ENCODE data around the gene FGFR1OP2. TPM values are rescaled to one million over a fixed set of nuclear protein-coding genes. Genes with fewer than 3 reads are reported as not detected.

The FGFR1OP2 gene
- 45.0 and 45.5 TPM in 2 replicates for total RNA-seq

DNA sequence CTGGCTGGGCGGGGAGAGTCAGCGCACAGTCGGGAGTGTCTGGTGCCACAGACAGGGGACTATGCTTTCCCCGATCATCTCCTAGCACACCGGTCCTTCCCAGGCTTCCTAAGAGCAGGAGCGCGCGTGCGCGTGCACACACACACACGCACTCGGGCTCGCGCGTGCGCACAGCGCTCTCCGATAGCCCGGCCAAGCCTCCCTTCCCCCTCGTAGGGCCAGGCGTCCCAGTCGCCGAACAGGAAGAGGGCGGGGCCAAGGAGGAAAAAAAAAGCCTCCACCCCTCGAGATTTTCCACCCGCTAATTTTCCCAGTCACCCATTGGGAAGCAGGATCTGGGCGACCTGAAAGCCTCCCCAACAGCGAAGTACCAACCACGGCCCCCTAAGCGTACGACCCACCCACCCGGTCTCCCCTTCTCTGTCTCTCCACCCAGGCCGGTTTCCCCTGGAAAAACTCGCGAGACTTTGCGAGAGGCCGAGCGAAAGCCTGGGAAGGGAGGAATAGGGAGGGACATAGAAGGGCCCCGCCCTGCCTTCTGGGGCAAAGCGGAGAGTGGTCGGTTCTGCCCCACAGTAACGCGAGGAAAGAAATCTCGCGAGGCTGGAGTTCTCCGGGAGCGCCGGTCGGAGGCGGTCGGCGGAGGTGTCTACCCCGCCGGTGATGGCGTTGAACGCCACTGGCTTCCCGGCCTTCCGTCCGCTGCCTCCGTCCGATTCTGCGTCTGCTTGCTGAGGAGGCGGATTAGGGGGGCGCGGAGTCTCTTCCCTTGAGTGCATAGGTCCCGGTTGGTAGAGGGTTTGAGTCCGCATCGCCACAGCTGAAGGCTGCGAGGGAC, at the start of gene FGFR1OP2, which contains the start of gene INTS13:
Gene FGFR1OP2 (plus strand): TSS at position 608 of the 838 bp plus-strand sequence. CDS start 15,689 bp downstream, outside the sequence.
Gene INTS13 (minus strand): TSS at position 119 of the 838 bp plus-strand sequence. CDS start 1,178 bp downstream, outside the sequence.

GRCh38 chr12:27014085-27014858, 76.0 kb downstream of the FGFR1OP2 start, which contains the start of gene TM7SF3:
Gene TM7SF3, minus strand, starts transcription at chr12:27014384. Its CDS starts 216 bp downstream, at chr12:27014168.

Other genes with a start within 250 kb of the FGFR1OP2 start
- gene ITPR2, start 105.3 kb upstream of the FGFR1OP2 start, total RNA-seq = 27.3 and 32.2 TPM in 2 replicates
- 27.7 and 30.2 TPM in 2 replicates for gene INTS13, start 489 bp upstream of the FGFR1OP2 start, total RNA-seq
- 135 and 143 TPM in 2 replicates for gene TM7SF3, start 75.9 kb downstream of the FGFR1OP2 start, total RNA-seq
- gene MED21, start 84.1 kb downstream of the FGFR1OP2 start, total RNA-seq = 42.9 and 49.1 TPM in 2 replicates
- not detected in 2 replicates for gene C12orf71, start 144.1 kb downstream of the FGFR1OP2 start, total RNA-seq

All from smooth muscle cell of the pulmonary artery (primary cell).